Uterus (tissue), 4 donors: ENCODE results near the gene WIPF3. TPM values are rescaled to one million over a fixed set of nuclear protein-coding genes. Genes with fewer than 3 reads are reported as not detected.

Source experiments
- DNase-seq, 2 donors: peaks; one replicate each; pipeline ENCODE4 v3.0.0-alpha.2; 2019 to 2020
- H3K27ac ChIP-seq, 2 donors: fragments of 200-600 bp; sonication (generic); 1 replicate in 1 of 2; 2 replicates in 1 of 2; pipeline ENCODE4 v1.5.1; 2016 to 2018
- H3K27me3 ChIP-seq, 2 donors: fragments of 200-600 bp; sonication (generic); one replicate each; pipeline ENCODE4 v1.5.1; 2018 to 2019; ENCODE audit warnings: control low read depth in 1 of 2
- H3K36me3 ChIP-seq, 2 donors: fragments of 200-600 bp; sonication (generic); one replicate each; pipeline ENCODE4 v1.5.1; 2019; ENCODE audit warnings: control low read depth in 1 of 2
- H3K4me1 ChIP-seq, 2 donors: fragments of 200-600 bp; sonication (generic); one replicate each; pipeline ENCODE4 v1.5.1; 2018 to 2019; ENCODE audit warnings: control low read depth in 1 of 2
- H3K4me3 ChIP-seq, 2 donors: fragments of 200-600 bp; sonication (generic); 1 replicate in 1 of 2; 2 replicates in 1 of 2; pipeline ENCODE4 v1.5.1; 2018 to 2019; ENCODE audit warnings: mild to moderate bottlenecking in 1 of 2
- H3K9me3 ChIP-seq, 2 donors: fragments of 200-600 bp; sonication (generic); one replicate each; pipeline ENCODE4 v1.5.1; 2019; ENCODE audit warnings: control low read depth in 1 of 2
- POLR2A ChIP-seq, 2 donors: fragments of 450-650 bp; IDR thresholded peaks; one replicate each; pipeline ENCODE4 v1.6.1; 2016; ENCODE audit warnings: antibody characterized with exemption in 2 of 2, mild to moderate bottlenecking in 1 of 2, moderate library complexity in 1 of 2
- intact Hi-C: fragments of 100-400 bp; cut with DNase I; formaldehyde crosslinking; loops from one replicate; pipeline ENCODE4 v1.15.1; 2023; ENCODE audit warnings: low total_unique reads
- total RNA-seq, 4 donors: library from RNA; depleted of rRNA in 3 of 4; stranded (reverse); fragments of >200 nt in 3 of 4; gene quantifications; one replicate each; pipeline versions ENCODE4 v1.1.0 to v1.2.4, GENCODE V29; 2014 to 2023
- TF ChIP-seq, protein P1 (sequence below), 4 experiments: fragments of 200-600 bp in 2 of 4; fragments of 450-650 bp in 2 of 4; sonication (generic) in 2 of 4; IDR thresholded peaks; one replicate each; pipeline ENCODE4 v1.5.1; 2016 to 2019; ENCODE audit warnings: antibody characterized with exemption in 4 of 4, mild to moderate bottlenecking in 2 of 4, moderate library complexity in 1 of 4
- donor health status: DM: yes; HTN: yes; CAD: no.

The WIPF3 gene
- total RNA-seq, 4 donors from 2014 or later: 0.35 to 5.4 (median 2.4) TPM

DNA sequence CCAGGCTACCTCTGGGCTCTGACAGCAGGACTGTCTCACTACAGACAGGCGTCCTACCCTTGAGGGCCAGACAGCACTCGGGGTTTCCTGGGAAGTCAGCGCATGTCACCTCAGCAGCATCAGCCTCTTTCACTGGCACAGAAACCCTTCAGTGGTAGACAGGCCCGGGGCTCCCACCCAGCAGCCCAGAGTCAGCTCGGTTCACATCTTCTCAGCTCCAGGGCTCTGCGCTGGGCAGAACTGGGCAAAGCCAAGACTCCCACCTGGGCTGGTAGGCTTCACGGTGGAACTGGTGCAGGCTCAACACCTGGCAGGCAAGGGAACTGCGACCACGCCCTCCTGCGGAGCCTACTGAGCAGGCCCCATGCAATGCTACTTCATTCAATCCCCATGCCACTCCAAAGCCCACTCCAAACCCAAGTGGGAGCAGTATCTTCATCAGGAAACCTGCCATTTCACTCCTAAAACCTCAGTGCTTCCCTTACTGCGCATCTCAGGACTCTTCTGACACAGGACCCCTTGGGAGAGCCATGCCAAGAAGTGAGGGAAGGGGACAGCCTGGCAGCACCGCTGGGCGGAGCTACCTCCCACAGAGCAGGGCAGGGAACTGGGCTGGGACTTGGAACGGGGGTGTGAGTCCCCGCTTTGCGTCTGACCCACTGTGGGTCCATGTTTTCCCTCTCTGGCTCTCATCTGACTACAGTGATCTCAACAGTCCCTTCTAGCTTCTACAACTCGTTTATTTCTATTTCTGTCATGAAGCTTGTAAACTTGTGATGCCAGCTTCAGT lies 122.9 kb downstream of the WIPF3 start:
- intact Hi-C loops: loop anchor here (10.0 kb wide), 1 partner anchor 294 kb away; no protein-coding TSS in a partner anchor
- no peaks in the 10 kb centered on the region for H3K9me3 ChIP-seq
- no peaks in the 10 kb centered on the region for H3K4me1 ChIP-seq
- H3K36me3 ChIP-seq: no peaks in the 10 kb centered on the region
- no peak overlapping the region for H3K27ac ChIP-seq
- H3K4me3 ChIP-seq: no peak overlapping the region
- TF ChIP-seq POLR2A (IDR thresholded peaks at IDR 0.05): no peak
- TF ChIP-seq, protein P1, sequence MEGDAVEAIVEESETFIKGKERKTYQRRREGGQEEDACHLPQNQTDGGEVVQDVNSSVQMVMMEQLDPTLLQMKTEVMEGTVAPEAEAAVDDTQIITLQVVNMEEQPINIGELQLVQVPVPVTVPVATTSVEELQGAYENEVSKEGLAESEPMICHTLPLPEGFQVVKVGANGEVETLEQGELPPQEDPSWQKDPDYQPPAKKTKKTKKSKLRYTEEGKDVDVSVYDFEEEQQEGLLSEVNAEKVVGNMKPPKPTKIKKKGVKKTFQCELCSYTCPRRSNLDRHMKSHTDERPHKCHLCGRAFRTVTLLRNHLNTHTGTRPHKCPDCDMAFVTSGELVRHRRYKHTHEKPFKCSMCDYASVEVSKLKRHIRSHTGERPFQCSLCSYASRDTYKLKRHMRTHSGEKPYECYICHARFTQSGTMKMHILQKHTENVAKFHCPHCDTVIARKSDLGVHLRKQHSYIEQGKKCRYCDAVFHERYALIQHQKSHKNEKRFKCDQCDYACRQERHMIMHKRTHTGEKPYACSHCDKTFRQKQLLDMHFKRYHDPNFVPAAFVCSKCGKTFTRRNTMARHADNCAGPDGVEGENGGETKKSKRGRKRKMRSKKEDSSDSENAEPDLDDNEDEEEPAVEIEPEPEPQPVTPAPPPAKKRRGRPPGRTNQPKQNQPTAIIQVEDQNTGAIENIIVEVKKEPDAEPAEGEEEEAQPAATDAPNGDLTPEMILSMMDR (IDR thresholded peaks at IDR 0.05): no peak
- H3K27me3 ChIP-seq: no peaks in the 10 kb centered on the region
- DNase-seq: no peak

DNA sequence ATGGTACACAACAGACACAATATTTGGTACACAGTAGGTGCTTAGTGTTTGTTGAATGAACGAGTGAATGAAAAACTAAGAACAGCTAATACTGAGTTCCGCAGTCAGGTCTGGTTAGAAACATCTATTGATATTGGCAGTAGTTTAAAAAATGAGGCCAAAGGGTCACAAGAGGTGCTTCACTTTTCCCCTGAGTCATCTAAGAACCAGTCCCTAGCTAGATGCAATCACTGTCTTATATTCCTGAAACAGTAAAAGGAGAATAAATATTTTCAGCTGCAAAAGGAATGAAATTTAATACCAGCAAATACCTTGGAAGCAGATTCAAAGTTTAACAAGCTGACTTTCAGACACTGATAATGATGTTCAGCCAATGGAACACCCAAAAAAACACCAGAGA lies 128.8 kb downstream of the WIPF3 start:
- TF ChIP-seq, protein P1 (IDR thresholded peaks at IDR 0.05): no peak
- TF ChIP-seq POLR2A (IDR thresholded peaks at IDR 0.05): no peak
- no peak for DNase-seq
- H3K9me3 ChIP-seq: no peaks in the 10 kb centered on the region
- H3K36me3 ChIP-seq: no peaks in the 10 kb centered on the region
- no peaks in the 10 kb centered on the region for H3K4me1 ChIP-seq
- H3K27ac ChIP-seq: no peak overlapping the region
- H3K4me3 ChIP-seq: no peak overlapping the region
- intact Hi-C loops: no loop called here
- H3K27me3 ChIP-seq: no peaks in the 10 kb centered on the region

DNA sequence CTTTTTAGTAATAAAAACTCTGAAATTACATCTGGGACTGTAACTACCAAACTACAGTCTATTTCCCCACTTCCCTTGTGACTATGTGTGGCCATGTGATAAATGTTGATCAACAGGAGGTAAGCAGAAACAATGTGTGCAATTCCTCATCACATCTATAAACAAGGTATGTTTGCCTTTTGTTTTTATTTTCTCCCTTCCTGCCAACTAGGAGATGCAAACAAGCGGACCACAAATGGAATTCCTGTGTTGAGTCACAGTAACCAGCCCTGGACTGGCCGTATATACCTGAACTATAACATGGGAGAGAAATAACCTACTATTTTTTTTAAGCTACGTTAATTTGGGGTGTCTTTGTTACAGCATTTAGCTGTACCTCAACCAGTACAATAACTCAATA lies 130.8 kb downstream of the WIPF3 start:
- Histone ChIP-seq H3K36me3 (no peaks in the 10 kb centered on the region), H3K4me3 (no peak overlapping the region), H3K27ac (no peak overlapping the region), H3K4me1 (no peaks in the 10 kb centered on the region), H3K9me3 (no peaks in the 10 kb centered on the region), H3K27me3 (no peaks in the 10 kb centered on the region)
- DNase-seq: no peak
- TF ChIP-seq, protein P1 (IDR thresholded peaks at IDR 0.05): no peak
- no peak for TF ChIP-seq POLR2A (IDR thresholded peaks at IDR 0.05)
- intact Hi-C loops: no loop called here

DNA sequence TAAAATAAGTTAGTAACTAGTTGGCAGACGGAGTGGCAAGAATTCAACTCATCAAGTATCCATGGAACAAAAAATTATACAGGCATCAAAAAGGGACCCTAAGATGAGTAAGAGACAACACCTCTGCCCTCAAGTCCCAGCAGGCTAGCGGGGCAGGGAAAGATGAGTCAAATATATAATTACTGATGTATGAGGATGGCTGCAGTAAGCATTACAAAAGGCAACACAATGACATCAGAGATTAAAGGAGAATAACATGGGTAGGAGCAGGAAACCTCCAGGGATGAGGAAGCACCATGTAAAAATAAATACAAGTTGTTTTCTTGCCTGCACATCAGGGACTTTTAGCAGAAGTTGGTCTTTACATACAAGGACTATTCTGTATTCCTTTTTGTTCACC lies 133.9 kb downstream of the WIPF3 start:
- intact Hi-C loops: no loop called here
- TF ChIP-seq, protein P1 (IDR thresholded peaks at IDR 0.05): no peak
- H3K9me3 ChIP-seq: no peaks in the 10 kb centered on the region
- H3K27me3 ChIP-seq: no peaks in the 10 kb centered on the region
- H3K27ac ChIP-seq: no peak overlapping the region
- no peaks in the 10 kb centered on the region for H3K4me1 ChIP-seq
- no peak overlapping the region for H3K4me3 ChIP-seq
- H3K36me3 ChIP-seq: no peaks in the 10 kb centered on the region
- DNase-seq: no peak

DNA sequence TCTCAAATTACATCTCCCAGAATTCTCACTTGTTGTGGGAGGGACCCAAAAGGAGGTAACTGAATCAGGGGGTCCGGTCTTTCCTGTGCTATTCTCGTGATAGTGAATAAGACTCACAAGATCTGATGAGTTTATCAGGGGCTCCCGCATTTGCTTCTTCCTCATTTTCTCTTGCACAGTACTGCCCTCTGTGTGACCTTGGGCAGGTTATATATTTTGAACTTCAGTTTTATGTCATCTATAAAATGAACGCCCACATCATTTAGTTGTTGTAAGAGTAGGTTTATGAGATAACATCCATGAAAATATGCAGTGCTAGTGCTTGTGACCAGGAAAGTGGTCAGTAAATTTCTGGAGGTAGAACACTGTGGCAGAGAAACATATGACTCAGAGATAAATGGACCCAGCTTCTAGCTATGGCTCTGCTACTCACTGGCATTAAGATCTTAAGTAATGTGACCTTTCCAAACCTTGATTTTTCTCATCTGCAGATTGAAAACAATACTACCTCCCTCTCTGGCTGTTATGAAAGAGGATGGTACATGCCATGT lies 139.0 kb downstream of the WIPF3 start:
- intact Hi-C loops: no loop called here
- Histone ChIP-seq H3K9me3 (no peaks in the 10 kb centered on the region), H3K36me3 (no peaks in the 10 kb centered on the region), H3K27me3 (no peaks in the 10 kb centered on the region), H3K4me1 (no peaks in the 10 kb centered on the region), H3K4me3 (no peak overlapping the region), H3K27ac (no peak overlapping the region)
- TF ChIP-seq, protein P1 (IDR thresholded peaks at IDR 0.05): no peak
- no peak for TF ChIP-seq POLR2A (IDR thresholded peaks at IDR 0.05)
- DNase-seq: no peak
